ENCODE measurements around the gene UBASH3A. TPM values are rescaled to one million over a fixed set of nuclear protein-coding genes. Genes with fewer than 3 reads are reported as not detected.
A peak's percentile ranks its signal among the peaks of the same experiment; 100 is the strongest.

The UBASH3A gene
- total RNA-seq, 4 donors from 2014 or later: 3.9 to 14.0 (median 5.3) TPM

DNA sequence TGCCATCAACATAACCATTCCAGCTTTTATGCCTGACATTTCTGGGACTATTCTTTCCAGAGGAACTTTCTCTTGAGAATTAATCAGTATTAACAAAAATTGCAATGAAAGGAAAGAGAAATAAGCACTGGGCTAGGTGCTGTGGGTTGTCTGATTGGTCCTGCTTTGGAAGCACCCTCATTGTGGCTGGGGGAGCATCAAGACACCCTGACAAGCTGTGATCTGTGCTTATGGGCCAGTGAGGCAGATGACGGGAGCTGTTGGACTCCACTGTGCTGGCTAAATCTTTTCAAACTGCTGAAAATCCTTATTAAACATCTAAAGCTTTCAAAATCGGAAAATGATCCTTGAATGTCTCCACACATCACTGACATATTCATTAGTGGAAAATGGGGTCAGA is 20.0 kb downstream of the UBASH3A start:
- H3K4me1 ChIP-seq: peaks cover 0 to 14% (median 4%) of the 10 kb centered on the region in 4 donors

DNA sequence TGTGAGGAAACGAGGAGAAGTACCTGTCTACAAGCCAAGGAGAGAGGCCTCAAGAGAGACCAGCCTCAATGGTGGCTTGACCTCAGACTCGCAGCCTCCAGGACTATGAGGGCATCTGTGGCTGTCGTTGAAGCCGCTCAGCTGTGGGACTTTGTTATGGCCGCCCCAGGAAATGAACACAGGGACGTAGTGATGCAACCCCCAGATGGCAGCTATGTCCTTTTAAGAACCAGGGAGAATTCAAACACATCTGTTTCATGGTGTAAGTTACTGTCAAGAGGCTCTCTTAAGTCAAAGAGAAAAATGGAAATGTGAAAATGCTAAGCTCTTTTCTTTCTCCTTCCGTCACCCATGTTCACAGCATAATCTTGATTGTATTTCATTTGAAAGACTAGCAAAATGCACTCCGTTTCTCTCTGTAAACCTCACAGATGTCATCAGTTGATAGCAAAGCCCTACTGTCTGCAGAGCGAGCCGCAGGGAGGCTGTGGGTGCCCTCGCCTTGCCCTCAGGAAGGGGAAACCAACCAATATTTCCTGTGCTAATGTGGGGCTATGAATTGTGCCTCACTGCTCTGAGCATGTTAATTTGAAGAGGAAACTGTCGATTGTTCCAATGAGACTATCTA is 21.3 kb downstream of the UBASH3A start:
- TF ChIP-seq POLR2A (IDR thresholded peaks at IDR 0.05): no peak
- TF ChIP-seq, protein P1, sequence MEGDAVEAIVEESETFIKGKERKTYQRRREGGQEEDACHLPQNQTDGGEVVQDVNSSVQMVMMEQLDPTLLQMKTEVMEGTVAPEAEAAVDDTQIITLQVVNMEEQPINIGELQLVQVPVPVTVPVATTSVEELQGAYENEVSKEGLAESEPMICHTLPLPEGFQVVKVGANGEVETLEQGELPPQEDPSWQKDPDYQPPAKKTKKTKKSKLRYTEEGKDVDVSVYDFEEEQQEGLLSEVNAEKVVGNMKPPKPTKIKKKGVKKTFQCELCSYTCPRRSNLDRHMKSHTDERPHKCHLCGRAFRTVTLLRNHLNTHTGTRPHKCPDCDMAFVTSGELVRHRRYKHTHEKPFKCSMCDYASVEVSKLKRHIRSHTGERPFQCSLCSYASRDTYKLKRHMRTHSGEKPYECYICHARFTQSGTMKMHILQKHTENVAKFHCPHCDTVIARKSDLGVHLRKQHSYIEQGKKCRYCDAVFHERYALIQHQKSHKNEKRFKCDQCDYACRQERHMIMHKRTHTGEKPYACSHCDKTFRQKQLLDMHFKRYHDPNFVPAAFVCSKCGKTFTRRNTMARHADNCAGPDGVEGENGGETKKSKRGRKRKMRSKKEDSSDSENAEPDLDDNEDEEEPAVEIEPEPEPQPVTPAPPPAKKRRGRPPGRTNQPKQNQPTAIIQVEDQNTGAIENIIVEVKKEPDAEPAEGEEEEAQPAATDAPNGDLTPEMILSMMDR (IDR thresholded peaks at IDR 0.05): no peak
- no peaks in the 10 kb centered on the region for H3K9me3 ChIP-seq
- no peak overlapping the region for H3K4me3 ChIP-seq
- H3K27me3 ChIP-seq: no peaks in the 10 kb centered on the region
- peak in 2 of 3 donors; percentile 41 to 80 for DNase-seq
- peaks cover 0 to 14% (median 4%) of the 10 kb centered on the region in 4 donors for H3K4me1 ChIP-seq
- peak overlapping the region in 3 of 4 donors; percentile 14 to 63 (median 53) for H3K27ac ChIP-seq
- no peaks in the 10 kb centered on the region for H3K36me3 ChIP-seq

More for the DNA sequence above, 20.0 kb downstream of the UBASH3A start:
- Histone ChIP-seq H3K9me3 (no peaks in the 10 kb centered on the region), H3K27me3 (no peaks in the 10 kb centered on the region), H3K4me3 (no peak overlapping the region), H3K36me3 (no peaks in the 10 kb centered on the region), H3K27ac (peak overlapping the region in 2 of 4 donors; percentile 53 to 63)
- no peak for DNase-seq
- no peak for TF ChIP-seq POLR2A (IDR thresholded peaks at IDR 0.05)
- TF ChIP-seq, protein P1 (IDR thresholded peaks at IDR 0.05): no peak

DNA sequence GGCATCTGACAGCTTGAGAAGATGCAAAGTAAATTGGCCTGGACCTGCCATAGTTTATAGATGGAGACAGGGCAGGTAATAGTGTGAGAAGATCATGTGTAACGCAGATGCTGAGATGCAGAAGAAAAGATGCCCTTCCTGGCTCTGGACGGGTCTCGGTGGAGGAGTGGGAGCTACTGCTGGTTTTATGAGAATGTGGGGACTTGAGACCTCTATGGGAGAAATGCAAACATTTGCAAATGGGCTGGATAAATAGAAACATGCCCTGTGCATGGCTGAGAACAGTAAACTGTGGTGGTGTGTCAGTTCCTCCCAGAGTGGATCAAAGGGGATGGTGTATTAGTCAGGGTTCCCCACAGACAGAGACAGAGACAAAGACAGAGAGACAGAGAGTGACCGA is 21.9 kb downstream of the UBASH3A start:
- H3K4me1 ChIP-seq: peaks cover 0 to 14% (median 4%) of the 10 kb centered on the region in 4 donors
- no peak overlapping the region for H3K4me3 ChIP-seq
- no peaks in the 10 kb centered on the region for H3K9me3 ChIP-seq
- H3K27ac ChIP-seq: peak overlapping the region in 1 of 4 donors; percentile 8
- no peaks in the 10 kb centered on the region for H3K27me3 ChIP-seq
- TF ChIP-seq, protein P1 (IDR thresholded peaks at IDR 0.05): no peak
- TF ChIP-seq POLR2A (IDR thresholded peaks at IDR 0.05): no peak
- DNase-seq: no peak
- H3K36me3 ChIP-seq: no peaks in the 10 kb centered on the region

DNA sequence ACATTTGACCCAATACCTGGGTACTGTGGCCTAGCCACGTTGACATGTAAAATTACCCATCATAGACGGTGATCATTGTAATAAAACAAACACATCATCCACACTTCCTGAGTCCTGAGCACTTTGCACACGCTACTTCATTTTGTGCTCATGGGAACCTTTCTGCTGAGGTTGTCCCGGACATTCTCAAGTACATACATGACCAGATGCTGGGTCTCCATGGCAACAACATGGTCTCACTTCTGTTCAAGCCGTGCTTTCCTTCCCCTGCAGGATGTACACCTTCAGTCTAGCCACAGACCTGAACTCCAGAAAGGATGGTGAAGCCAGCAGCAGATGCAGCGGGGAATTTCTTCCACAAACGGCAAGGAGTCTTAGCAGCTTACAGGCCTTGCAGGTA is 22.7 kb downstream of the UBASH3A start:
- no peak for TF ChIP-seq POLR2A (IDR thresholded peaks at IDR 0.05)
- TF ChIP-seq, protein P1 (IDR thresholded peaks at IDR 0.05): no peak
- no peaks in the 10 kb centered on the region for H3K27me3 ChIP-seq
- no peak overlapping the region for H3K27ac ChIP-seq
- H3K36me3 ChIP-seq: no peaks in the 10 kb centered on the region
- H3K9me3 ChIP-seq: no peaks in the 10 kb centered on the region
- peaks cover 0 to 14% (median 4%) of the 10 kb centered on the region in 4 donors for H3K4me1 ChIP-seq
- no peak for DNase-seq
- no peak overlapping the region for H3K4me3 ChIP-seq

DNA sequence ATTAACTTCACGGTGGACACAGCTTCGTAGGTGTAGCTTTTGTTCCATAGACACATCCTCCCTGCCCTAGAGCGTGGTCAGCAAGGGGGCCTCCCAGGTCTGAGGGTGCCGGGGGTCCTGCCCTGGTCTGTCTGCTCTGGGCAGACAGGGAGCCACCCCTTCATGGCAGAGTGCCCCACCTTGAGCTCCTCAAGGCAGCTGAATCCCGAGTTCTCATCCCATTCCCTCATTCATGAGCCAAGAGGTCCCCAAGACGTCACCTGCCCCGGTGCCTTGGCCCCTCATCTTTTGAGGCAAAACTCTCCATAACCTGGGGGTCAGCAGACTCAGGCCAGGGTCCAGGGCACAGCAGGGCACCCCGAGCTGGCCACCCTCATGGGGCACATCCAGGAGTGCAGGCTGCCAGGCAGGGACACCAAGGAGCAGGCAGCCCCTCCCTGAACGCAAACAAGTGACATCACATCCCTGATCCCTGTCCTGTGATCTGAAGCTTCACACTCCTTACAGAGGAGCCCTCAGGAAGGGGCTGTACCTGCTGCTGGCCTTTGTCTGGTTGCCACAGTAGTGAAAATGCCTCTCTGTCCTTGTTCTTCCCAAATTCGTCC is 23.3 kb downstream of the UBASH3A start:
- TF ChIP-seq POLR2A (IDR thresholded peaks at IDR 0.05): no peak
- TF ChIP-seq, protein P1 (IDR thresholded peaks at IDR 0.05): no peak
- DNase-seq: no peak
- H3K36me3 ChIP-seq: no peaks in the 10 kb centered on the region
- no peaks in the 10 kb centered on the region for H3K27me3 ChIP-seq
- H3K4me3 ChIP-seq: no peak overlapping the region
- H3K27ac ChIP-seq: no peak overlapping the region
- no peaks in the 10 kb centered on the region for H3K9me3 ChIP-seq
- H3K4me1 ChIP-seq: peaks cover 0 to 14% (median 4%) of the 10 kb centered on the region in 4 donors

Data from Peyer's patch (tissue), 4 donors.